Transverse colon (tissue), 4 donors: ENCODE results near the gene TET2.

Experiments used
- EP300 ChIP-seq: sonication (generic); formaldehyde crosslinking; IDR thresholded peaks from one replicate; pipeline ENCODE4 v1.6.1; 2017; ENCODE audit warnings: antibody characterized with exemption, low read depth
- POLR2A ChIP-seq: fragments of 450-650 bp; IDR thresholded peaks from one replicate; pipeline ENCODE4 v1.6.1; 2016; ENCODE audit warnings: antibody characterized with exemption, mild to moderate bottlenecking, moderate library complexity
- POLR2AphosphoS5 ChIP-seq, 3 donors: sonication (generic); formaldehyde crosslinking; IDR thresholded peaks; one replicate each; pipeline ENCODE4 v1.6.1; 2016; ENCODE audit warnings: antibody characterized with exemption in 3 of 3
- TF ChIP-seq, protein P1 (sequence below), 5 experiments: fragments of 200-600 bp in 3 of 5; fragments of 450-650 bp in 2 of 5; sonication (generic) in 3 of 5; IDR thresholded peaks; 1 replicate in 2 of 5; 2 replicates in 3 of 5; pipeline ENCODE4 v1.5.1; 2016 to 2017; ENCODE audit warnings: antibody characterized with exemption in 5 of 5, inconsistent platforms in 3 of 5, mild to moderate bottlenecking in 2 of 5, moderate library complexity in 1 of 5

DNA sequence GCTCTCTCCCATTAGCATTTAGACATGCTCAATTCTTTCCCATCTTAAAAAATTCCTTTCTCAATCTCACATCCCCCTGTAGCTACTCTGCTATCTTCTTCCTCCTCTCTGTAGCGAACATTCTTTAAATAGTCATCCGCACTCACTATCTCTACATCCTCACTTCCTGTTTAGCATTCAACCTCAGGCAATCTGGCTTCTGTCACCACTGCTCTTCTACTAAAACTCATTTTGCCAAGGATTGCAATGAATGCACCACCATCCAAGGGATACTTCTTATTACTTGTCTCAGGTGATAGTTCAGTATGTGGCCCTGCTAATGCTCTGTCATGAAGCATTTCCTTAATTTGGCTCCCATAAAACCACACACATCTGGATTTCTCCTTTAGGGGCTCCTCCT is 10.9 kb upstream of the TET2 start:
- TF ChIP-seq POLR2A (no peak), POLR2AphosphoS5 (IDR thresholded peaks at IDR 0.05) (no peak), EP300 (no peak)
- TF ChIP-seq, protein P1, sequence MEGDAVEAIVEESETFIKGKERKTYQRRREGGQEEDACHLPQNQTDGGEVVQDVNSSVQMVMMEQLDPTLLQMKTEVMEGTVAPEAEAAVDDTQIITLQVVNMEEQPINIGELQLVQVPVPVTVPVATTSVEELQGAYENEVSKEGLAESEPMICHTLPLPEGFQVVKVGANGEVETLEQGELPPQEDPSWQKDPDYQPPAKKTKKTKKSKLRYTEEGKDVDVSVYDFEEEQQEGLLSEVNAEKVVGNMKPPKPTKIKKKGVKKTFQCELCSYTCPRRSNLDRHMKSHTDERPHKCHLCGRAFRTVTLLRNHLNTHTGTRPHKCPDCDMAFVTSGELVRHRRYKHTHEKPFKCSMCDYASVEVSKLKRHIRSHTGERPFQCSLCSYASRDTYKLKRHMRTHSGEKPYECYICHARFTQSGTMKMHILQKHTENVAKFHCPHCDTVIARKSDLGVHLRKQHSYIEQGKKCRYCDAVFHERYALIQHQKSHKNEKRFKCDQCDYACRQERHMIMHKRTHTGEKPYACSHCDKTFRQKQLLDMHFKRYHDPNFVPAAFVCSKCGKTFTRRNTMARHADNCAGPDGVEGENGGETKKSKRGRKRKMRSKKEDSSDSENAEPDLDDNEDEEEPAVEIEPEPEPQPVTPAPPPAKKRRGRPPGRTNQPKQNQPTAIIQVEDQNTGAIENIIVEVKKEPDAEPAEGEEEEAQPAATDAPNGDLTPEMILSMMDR (IDR thresholded peaks at IDR 0.05): no peak
